H1 (cell line): Measurements from ENCODE around the gene DTWD2. TPM values are rescaled to one million over a fixed set of nuclear protein-coding genes. Genes with fewer than 3 reads are reported as not detected.

Source experiments
- CTCF ChIA-PET: fragments of 300-600 bp; sonication (Branson Sonifier 250); formaldehyde crosslinking; loops from one replicate; lab custom pipeline; 2021; ENCODE audit not compliant: partially characterized antibody; lab: Charles Lee
- POLR2A ChIA-PET: fragments of 300-600 bp; sonication (Branson Sonifier 250); formaldehyde crosslinking; loops from one replicate; lab custom pipeline; 2021; ENCODE audit warnings: inconsistent platforms; ENCODE audit not compliant: partially characterized antibody; lab: Charles Lee
- DNase-seq, 2 experiments: peaks; one replicate each; pipeline versions ENCODE4 v3.0.0 to v3.0.0-alpha.2; 2010 to 2022; ENCODE audit warnings: low spot score in 2 of 2, low read depth in 1 of 2, mixed read lengths in 1 of 2
- FAIRE-seq: peaks from 2 replicates; lab custom pipeline; 2011; peaks lifted over from hg19 to GRCh38; lab: Jason Lieb, UNC
- H2AFZ ChIP-seq: 2 replicates; pipeline ENCODE4 v1.8.1; 2012; ENCODE audit warnings: low read length, inconsistent platforms
- H2AK5ac ChIP-seq: 2 replicates; pipeline ENCODE4 v1.6.1; 2013; ENCODE audit warnings: low read depth, low read length
- H2BK120ac ChIP-seq: replicated peaks from 2 replicates; pipeline ENCODE3; 2013; ENCODE audit warnings: low read depth, low read length, inconsistent platforms
- H2BK12ac ChIP-seq: 2 replicates; pipeline ENCODE4 v1.6.1; 2013; ENCODE audit warnings: low read depth, low read length
- H2BK15ac ChIP-seq: 2 replicates; pipeline ENCODE4 v1.6.1; 2013; ENCODE audit warnings: low read length
- H2BK20ac ChIP-seq: 2 replicates; pipeline ENCODE4 v1.6.1; 2013; ENCODE audit warnings: low read length
- H2BK5ac ChIP-seq: 2 replicates; pipeline ENCODE4 v1.6.1; 2013; ENCODE audit warnings: low read depth, low read length
- H3K14ac ChIP-seq: 2 replicates; pipeline ENCODE4 v1.6.1; 2013; ENCODE audit warnings: inconsistent platforms; ENCODE audit not compliant: insufficient read length
- H3K18ac ChIP-seq: 2 replicates; pipeline ENCODE4 v1.6.1; 2013; ENCODE audit warnings: low read length; ENCODE audit errors: extremely low read depth
- H3K23ac ChIP-seq: 2 replicates; pipeline ENCODE4 v1.6.1; 2013; ENCODE audit warnings: inconsistent platforms; ENCODE audit not compliant: insufficient read length
- H3K23me2 ChIP-seq: 2 replicates; pipeline ENCODE4 v1.6.1; 2013; ENCODE audit warnings: low read depth, low read length
- H3K27ac ChIP-seq: 2 replicates; pipeline ENCODE4 v1.6.1; 2011; ENCODE audit warnings: low read depth, low read length, inconsistent platforms
- H3K27me3 ChIP-seq, 4 experiments: replicated peaks in 1 of 4; 1 replicate in 1 of 4; 2 replicates in 3 of 4; pipeline versions ENCODE4 v1.6.1 to v1.8.1; 2011 to 2013; ENCODE audit warnings: low read length in 3 of 4, mild to moderate bottlenecking in 3 of 4, inconsistent platforms in 2 of 4, mixed read lengths in 2 of 4, moderate library complexity in 1 of 4; ENCODE audit not compliant: control insufficient read depth in 3 of 4, insufficient read depth in 3 of 4; ENCODE audit errors: extremely low read depth in 1 of 4
- H3K36me3 ChIP-seq, 4 experiments: 2 replicates each; pipeline versions ENCODE4 v1.6.1 to v1.8.1; 2011 to 2013; ENCODE audit warnings: mild to moderate bottlenecking in 4 of 4, low read length in 3 of 4, moderate library complexity in 2 of 4, control low read depth in 1 of 4, inconsistent platforms in 1 of 4; ENCODE audit not compliant: insufficient read depth in 4 of 4, control insufficient read depth in 2 of 4
- H3K4ac ChIP-seq: replicated peaks from 2 replicates; pipeline ENCODE3; 2013; ENCODE audit warnings: low read length, low read depth, mixed read lengths, inconsistent platforms; ENCODE audit not compliant: insufficient read length
- H3K4me1 ChIP-seq, 4 experiments: replicated peaks in 1 of 4; 1 replicate in 1 of 4; 2 replicates in 3 of 4; pipeline versions ENCODE4 v1.6.1 to v1.8.1; 2011 to 2013; ENCODE audit warnings: low read length in 3 of 4, inconsistent platforms in 2 of 4, mixed read lengths in 1 of 4; ENCODE audit not compliant: insufficient read depth in 4 of 4, control insufficient read depth in 3 of 4
- H3K4me2 ChIP-seq, 2 experiments: 2 replicates each; pipeline versions ENCODE4 v1.6.1 to v1.8.1; 2011 to 2013; ENCODE audit warnings: low read depth in 2 of 2, low read length in 2 of 2, control low read depth in 1 of 2, inconsistent platforms in 1 of 2, mild to moderate bottlenecking in 1 of 2; ENCODE audit not compliant: insufficient read depth in 1 of 2
- H3K4me3 ChIP-seq, 4 experiments: fragments of 200-600, 300-600 bp in 1 of 4; sonication (generic), shearing (Covaris generic), sonication (Bioruptor Twin) in 1 of 4; 2 replicates each; pipeline versions ENCODE4 v1.5.1 to v1.8.1; 2011 to 2016; ENCODE audit warnings: low read length in 4 of 4, low read depth in 3 of 4, control low read depth in 2 of 4, inconsistent platforms in 2 of 4, mild to moderate bottlenecking in 2 of 4, mixed read lengths in 1 of 4, moderate library complexity in 1 of 4; ENCODE audit not compliant: insufficient read depth in 2 of 4; ENCODE audit errors: extremely low read depth in 1 of 4
- H3K56ac ChIP-seq: replicated peaks from 2 replicates; pipeline ENCODE3; 2013; ENCODE audit warnings: low read depth, mild to moderate bottlenecking, mixed read lengths, low read length, inconsistent platforms; ENCODE audit not compliant: insufficient read length
- H3K79me1 ChIP-seq: 2 replicates; pipeline ENCODE4 v1.6.1; 2013; ENCODE audit warnings: low read depth, low read length, control low read depth
- H3K79me2 ChIP-seq, 2 experiments: 2 replicates each; pipeline versions ENCODE4 v1.6.1 to v1.8.1; 2012 to 2013; ENCODE audit warnings: low read length in 2 of 2, mild to moderate bottlenecking in 2 of 2, inconsistent platforms in 1 of 2; ENCODE audit not compliant: insufficient read depth in 2 of 2, control insufficient read depth in 1 of 2
- H3K9ac ChIP-seq, 4 experiments: replicated peaks in 1 of 4; 1 replicate in 1 of 4; 2 replicates in 3 of 4; pipeline versions ENCODE4 v1.6.1 to v1.8.1; 2011 to 2013; ENCODE audit warnings: low read depth in 3 of 4, low read length in 3 of 4, control low read depth in 2 of 4, mild to moderate bottlenecking in 2 of 4, moderate library complexity in 2 of 4, inconsistent platforms in 1 of 4; ENCODE audit errors: extremely low read depth in 1 of 4
- H3K9me3 ChIP-seq, 2 experiments: 2 replicates each; pipeline versions ENCODE4 v1.6.1 to v1.8.1; 2012 to 2013; ENCODE audit warnings: mild to moderate bottlenecking in 2 of 2, moderate library complexity in 2 of 2, control low read depth in 1 of 2, inconsistent platforms in 1 of 2, low read depth in 1 of 2, low read length in 1 of 2, mixed read lengths in 1 of 2; ENCODE audit not compliant: insufficient read depth in 2 of 2
- H4K20me1 ChIP-seq, 2 experiments: replicated peaks in 1 of 2; 2 replicates each; pipeline versions ENCODE3 to v1.8.1; 2011 to 2013; ENCODE audit warnings: inconsistent platforms in 2 of 2, low read length in 2 of 2, mild to moderate bottlenecking in 1 of 2; ENCODE audit not compliant: insufficient read depth in 2 of 2, control insufficient read depth in 1 of 2
- H4K5ac ChIP-seq: 2 replicates; pipeline ENCODE4 v1.6.1; 2013; ENCODE audit warnings: low read length, low read depth, mixed read lengths, inconsistent platforms; ENCODE audit not compliant: insufficient read length
- H4K8ac ChIP-seq: 2 replicates; pipeline ENCODE4 v1.8.0; 2013; ENCODE audit warnings: mild to moderate bottlenecking, moderate library complexity, low read length, inconsistent platforms; ENCODE audit not compliant: insufficient read depth; ENCODE audit errors: extremely low read depth
- H4K91ac ChIP-seq: replicated peaks from 2 replicates; pipeline ENCODE3; 2013; ENCODE audit warnings: low read length, mixed read lengths, inconsistent platforms; ENCODE audit not compliant: insufficient read length
- CBX5 ChIP-seq: fragments of 300-800, 300-1000 bp; sonication (generic); IDR thresholded peaks from 2 replicates; pipeline ENCODE4 v1.7.1; 2016; ENCODE audit warnings: antibody characterized with exemption, low read length, low read depth
- KDM5A ChIP-seq: fragments of 200-600 bp; IDR thresholded peaks from 2 replicates; pipeline ENCODE4 v1.7.1; 2012; ENCODE audit warnings: mild to moderate bottlenecking, low read length, inconsistent platforms, mixed read lengths
- POLR2A ChIP-seq, 2 experiments: IDR thresholded peaks; 1 replicate in 1 of 2; 2 replicates in 1 of 2; pipeline ENCODE4 v1.6.1; 2011; ENCODE audit warnings: low read depth in 2 of 2, low read length in 2 of 2, mild to moderate bottlenecking in 2 of 2; ENCODE audit errors: control extremely low read depth in 1 of 2
- RFX5 ChIP-seq: IDR thresholded peaks from 2 replicates; pipeline ENCODE4 v1.6.1; 2011; ENCODE audit warnings: low read depth, low read length, improper control_type of control experiment, borderline replicate concordance
- WGBS, 2 experiments: shearing (Covaris generic) in 1 of 2; methylation state at CpG; one replicate each; pipeline versions ENCODE4 v1.1.6 to v1.1.7; 2013 to 2015; ENCODE audit warnings: low lambda C conversion rate in 2 of 2, mixed read lengths in 2 of 2, inconsistent platforms in 1 of 2, low coverage in 1 of 2, missing lambda C conversion rate in 1 of 2; ENCODE audit not compliant: insufficient replicate concordance in 2 of 2, insufficient coverage in 1 of 2, insufficient read length in 1 of 2; ENCODE audit errors: extremely low coverage in 1 of 2, missing lambda C conversion rate in 1 of 2; 5-methylcytosine and 5-hydroxymethylcytosine counted together
- polyA plus RNA-seq, 7 experiments: library from polyadenylated mRNA; depleted of rRNA in 3 of 7; stranded (reverse) in 5 of 7; unstranded in 2 of 7; fragments of >200 nt in 5 of 7; fragments of 200-250 nt in 2 of 7; gene quantifications; 1 replicate in 5 of 7; 2 replicates in 1 of 7; 4 replicates in 1 of 7; pipeline versions ENCODE4 v1.2.1 to v1.2.3, GENCODE V29; 2011 to 2013; ENCODE audit warnings: missing spikeins in 2 of 7, mixed read lengths in 2 of 7
- total RNA-seq: library from RNA; stranded (reverse); fragmentation: NEBNext Ultra II Directional; extraction: Animal tissue kit (Norgen Biotek cat#: 25700); gene quantifications from 2 replicates; pipeline ENCODE4 v1.2.1, GENCODE V29; 2021

The DTWD2 gene
- total and polyA plus RNA-seq, 2 of the 8 experiments (the other 6 are each of a cell fraction or from before 2014, with no cell fraction given), result 4.3 to 17.1 TPM

DNA sequence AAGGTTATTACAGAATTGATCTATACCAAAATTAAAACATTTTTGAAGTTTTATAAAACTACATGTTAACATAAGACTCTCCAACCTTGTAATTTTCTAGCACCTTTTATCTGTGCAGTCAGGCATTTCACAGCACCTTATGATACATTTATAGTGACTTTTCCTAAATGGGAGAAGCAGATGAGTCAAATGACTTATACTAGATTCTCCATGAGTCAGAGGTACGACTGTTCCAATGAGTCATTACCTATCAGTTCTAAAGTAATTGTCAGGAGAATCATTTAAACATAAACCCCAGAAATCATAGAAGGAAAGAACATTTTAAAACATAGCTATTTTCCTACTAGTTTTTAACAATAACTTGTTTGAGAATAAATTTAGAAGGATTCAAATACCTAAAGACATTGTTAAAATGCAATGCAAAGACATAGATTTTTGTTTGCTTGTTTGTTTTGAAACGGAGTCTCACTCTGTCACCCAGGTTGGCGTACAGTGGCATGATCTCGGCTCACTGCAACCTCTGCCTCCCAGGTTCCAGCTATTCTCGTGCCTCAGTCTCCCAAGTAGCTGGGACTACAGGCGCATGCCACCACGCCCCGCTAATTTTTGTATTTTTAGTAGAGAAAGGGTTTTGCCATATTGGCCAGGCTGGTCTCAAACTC is 47.9 kb upstream of the DTWD2 start:
- no peak overlapping the region for H2BK20ac ChIP-seq
- no peak overlapping the region for H3K14ac ChIP-seq
- no peak overlapping the region for H2BK15ac ChIP-seq
- H3K79me1 ChIP-seq, result no peaks in the 10 kb centered on the region
- no peak overlapping the region for H3K9ac ChIP-seq
- no peak overlapping the region for H2BK120ac ChIP-seq
- H2BK5ac ChIP-seq, result no peak overlapping the region
- H3K18ac ChIP-seq, result no peak overlapping the region
- H3K27ac ChIP-seq, result no peak overlapping the region
- H3K4me1 ChIP-seq, result peaks cover 0 to 10% (median 5%) of the 10 kb centered on the region in 4 experiments; a peak in 4 of 7 replicates
- no peak overlapping the region for H2AFZ ChIP-seq
- no peak overlapping the region for H4K91ac ChIP-seq
- H2BK12ac ChIP-seq, result no peak overlapping the region
- H3K4me3 ChIP-seq, result no peak overlapping the region
- H3K56ac ChIP-seq, result no peak overlapping the region
- POLR2A ChIA-PET, result no interaction called here
- CTCF ChIA-PET, result no interaction called here
- H3K36me3 ChIP-seq, result no peaks in the 10 kb centered on the region
- TF ChIP-seq POLR2A (IDR thresholded peaks at IDR 0.05; ENCODE audit: control extremely low read depth in 1 of 2, low read depth in 2 of 2, low read length in 2 of 2), result no peak
- no peak for TF ChIP-seq CBX5
- TF ChIP-seq RFX5, result no peak
- TF ChIP-seq KDM5A, result no peak
- TF ChIP-seq, all 59 proteins: peak for 0
- WGBS, 2 experiments, result 93% methylated on average over 8 of the region's 8 CpGs; no CpG with 5 or more reads in 1 of the 2 experiments
- Histone ChIP-seq H4K8ac (no peak overlapping the region), H4K20me1 (no peaks in the 10 kb centered on the region), H3K4ac (no peak overlapping the region), H2AK5ac (no peak overlapping the region), H3K4me2 (no peak overlapping the region), H3K79me2 (no peaks in the 10 kb centered on the region), H3K9me3 (no peaks in the 10 kb centered on the region), H4K5ac (no peak overlapping the region), H3K23me2 (no peaks in the 10 kb centered on the region), H3K27me3 (no peaks in the 10 kb centered on the region), H3K23ac (no peak overlapping the region)
- FAIRE-seq (no peak), DNase-seq (no peak)
